GM23248 (cell line): ENCODE data around the gene CCDC9. TPM values are rescaled to one million over a fixed set of nuclear protein-coding genes. Genes with fewer than 3 reads are reported as not detected.

Experiments used
- DNase-seq: peaks from one replicate; pipeline ENCODE4 v3.0.0-alpha.2; 2015
- H2AFZ ChIP-seq: fragments of 200-600 bp; sonication (generic); 2 replicates; pipeline ENCODE4 v1.6.1; 2016; ENCODE audit warnings: antibody characterized with exemption
- H3F3A ChIP-seq: fragments of 200-600 bp; sonication (generic); 2 replicates; pipeline ENCODE4 v1.6.1; 2016; ENCODE audit warnings: mild to moderate bottlenecking, antibody characterized with exemption, mixed run types; ENCODE audit not compliant: insufficient read depth
- H3K27ac ChIP-seq: fragments of 200-600 bp; sonication (generic); 2 replicates; pipeline ENCODE4 v1.5.1; 2016; ENCODE audit warnings: mild to moderate bottlenecking
- H3K27me3 ChIP-seq: fragments of 200-600 bp; sonication (generic); replicated peaks from 2 replicates; pipeline ENCODE4 v1.6.1; 2016; ENCODE audit warnings: mild to moderate bottlenecking; ENCODE audit not compliant: insufficient read depth
- H3K36me3 ChIP-seq: fragments of 200-600 bp; sonication (generic); 2 replicates; pipeline ENCODE4 v1.6.1; 2016; ENCODE audit warnings: low read depth, mild to moderate bottlenecking
- H3K4me1 ChIP-seq: fragments of 200-600 bp; sonication (generic); 2 replicates; pipeline ENCODE4 v1.6.1; 2016; ENCODE audit warnings: mild to moderate bottlenecking; ENCODE audit not compliant: insufficient read depth
- H3K4me2 ChIP-seq: fragments of 200-600 bp; sonication (generic); one replicate; pipeline ENCODE4 v1.6.1; 2016; ENCODE audit warnings: mild to moderate bottlenecking; ENCODE audit not compliant: unreplicated experiment
- H3K4me3 ChIP-seq: fragments of 200-600 bp; sonication (generic); 2 replicates; pipeline ENCODE4 v1.5.1; 2016; ENCODE audit warnings: mild to moderate bottlenecking
- H3K79me2 ChIP-seq: fragments of 200-600 bp; sonication (generic); 2 replicates; pipeline ENCODE4 v1.6.1; 2016; ENCODE audit warnings: mild to moderate bottlenecking; ENCODE audit not compliant: insufficient read depth
- H3K9ac ChIP-seq: fragments of 200-600 bp; sonication (generic); 2 replicates; pipeline ENCODE4 v1.6.1; 2016; ENCODE audit warnings: mild to moderate bottlenecking
- H3K9me2 ChIP-seq: fragments of 200-600 bp; sonication (generic); 2 replicates; pipeline ENCODE4 v1.6.1; 2016; ENCODE audit warnings: mixed run types, mild to moderate bottlenecking, moderate library complexity; ENCODE audit not compliant: insufficient read depth
- H3K9me3 ChIP-seq: fragments of 200-600 bp; sonication (generic); one replicate; pipeline ENCODE4 v1.6.1; 2017; ENCODE audit warnings: low read depth
- H4K20me1 ChIP-seq: fragments of 200-600 bp; sonication (generic); 2 replicates; pipeline ENCODE4 v1.6.0; 2016; ENCODE audit not compliant: insufficient read depth
- EZH2 ChIP-seq: fragments of 200-600 bp; sonication (generic); IDR thresholded peaks from 2 replicates; pipeline ENCODE4 v1.6.1; 2018; ENCODE audit warnings: antibody characterized with exemption, mild to moderate bottlenecking; ENCODE audit not compliant: insufficient read depth, poor library complexity, severe bottlenecking
- EZH2phosphoT487 ChIP-seq: fragments of 200-600 bp; sonication (generic); IDR thresholded peaks from 2 replicates; pipeline ENCODE4 v1.6.1; 2018; ENCODE audit warnings: antibody characterized with exemption, moderate library complexity, mild to moderate bottlenecking, low read depth; ENCODE audit not compliant: insufficient read depth
- WGBS, 2 experiments: methylation state at CpG; one replicate each; pipeline ENCODE4 v1.1.6; 2015 to 2017; ENCODE audit warnings: low lambda C conversion rate in 2 of 2, low coverage in 1 of 2; ENCODE audit errors: missing lambda C conversion rate in 2 of 2; 5-methylcytosine and 5-hydroxymethylcytosine counted together
- in situ Hi-C: fragments of 300-500 bp; cut with MboI; formaldehyde crosslinking; loops from 2 replicates; pipeline ENCODE4 v1.15.0; 2020
- polyA plus RNA-seq: library from polyadenylated mRNA; unstranded; fragments of >200 nt; fragmentation: Nextera tagmentation; extraction: Ambion mirVana; gene quantifications from 2 replicates; pipeline ENCODE4 v1.2.1, GENCODE V29; 2016
- total RNA-seq: library from RNA; depleted of rRNA; stranded (reverse); fragments of >200 nt; shearing (Covaris generic); gene quantifications from 2 replicates; pipeline ENCODE4 v1.2.3, GENCODE V29; 2014

The CCDC9 gene
- total and polyA plus RNA-seq, 2 experiments from 2014 or later = 4.1 to 11.1 TPM

GRCh38 chr19:47264629-47265028, 8.3 kb downstream of the CCDC9 start:
- Histone ChIP-seq H3K9ac (no peak overlapping the region), H3K27ac (no peak overlapping the region), H3K9me3 (no peaks in the 10 kb centered on the region), H3K4me1 (no peaks in the 10 kb centered on the region), H3F3A (0 out of 2 replicates have a peak, but pooled peaks cover 3% of the 10 kb centered on the region), H3K9me2 (no peaks in the 10 kb centered on the region), H3K27me3 (no peaks in the 10 kb centered on the region), H3K36me3 (peaks cover 4% of the 10 kb centered on the region; the same call in 1 of the 2 replicates), H3K4me2 (no peak overlapping the region), H3K4me3 (no peak overlapping the region), H2AFZ (no peak overlapping the region), H4K20me1 (no peaks in the 10 kb centered on the region), H3K79me2 (peaks cover 85% of the 10 kb centered on the region)
- TF ChIP-seq EZH2phosphoT487 (no peak), EZH2 (no peak)
- no peak for DNase-seq
- WGBS, 2 experiments = 94 to 95% methylated on average over 22 to 30 of the region's 30 CpGs
- in situ Hi-C loops = no loop called here

- Histone ChIP-seq H3K79me2 (peaks cover 67% of the 10 kb centered on the region), H3K9me3 (no peaks in the 10 kb centered on the region), H3K4me3 (no peak overlapping the region), H4K20me1 (no peaks in the 10 kb centered on the region), H3K27ac (no peak overlapping the region), H3K4me1 (no peaks in the 10 kb centered on the region), H3K36me3 (peaks cover 4% of the 10 kb centered on the region; the same call in 1 of the 2 replicates), H3K9me2 (no peaks in the 10 kb centered on the region), H3K4me2 (no peak overlapping the region), H3K27me3 (no peaks in the 10 kb centered on the region), H2AFZ (no peak overlapping the region), H3K9ac (no peak overlapping the region), H3F3A (0 out of 2 replicates have a peak, but pooled peaks cover 6% of the 10 kb centered on the region)
- DNase-seq = no peak
- in situ Hi-C loops = no loop called here
- TF ChIP-seq EZH2 (no peak), EZH2phosphoT487 (no peak)
- WGBS, 2 experiments = 87 to 90% methylated on average over 10 to 21 of the region's 21 CpGs
Observed at GRCh38 chr19:47266401-47266941, 10.1 kb downstream of the CCDC9 start.

- peaks cover 11% of the 10 kb centered on the region for H3F3A ChIP-seq
- TF ChIP-seq EZH2phosphoT487 (no peak), EZH2 (no peak)
- H3K4me2 ChIP-seq = no peak overlapping the region
- H4K20me1 ChIP-seq = no peaks in the 10 kb centered on the region
- H3K27me3 ChIP-seq = no peaks in the 10 kb centered on the region
- 65 to 69% methylated on average over 13 to 14 of the region's 14 CpGs for WGBS, 2 experiments
- H3K27ac ChIP-seq = no peak overlapping the region
- peaks cover 4% of the 10 kb centered on the region; the same call in 1 of the 2 replicates for H3K36me3 ChIP-seq
- H3K79me2 ChIP-seq = peaks cover 59% of the 10 kb centered on the region
- in situ Hi-C loops = no loop called here
- H3K9ac ChIP-seq = no peak overlapping the region
- DNase-seq = no peak
- no peak overlapping the region for H2AFZ ChIP-seq
- no peak overlapping the region for H3K4me3 ChIP-seq
- H3K9me3 ChIP-seq = no peaks in the 10 kb centered on the region
- no peaks in the 10 kb centered on the region for H3K9me2 ChIP-seq
- H3K4me1 ChIP-seq = peaks cover 4% of the 10 kb centered on the region
Observed at GRCh38 chr19:47267350-47267759, 11.0 kb downstream of the CCDC9 start.

GRCh38 chr19:47268028-47268427, 11.7 kb downstream of the CCDC9 start:
- no peak overlapping the region for H3K27ac ChIP-seq
- no peak overlapping the region for H3K4me2 ChIP-seq
- TF ChIP-seq EZH2phosphoT487 (no peak), EZH2 (no peak)
- H3K9me2 ChIP-seq = no peaks in the 10 kb centered on the region
- H2AFZ ChIP-seq = no peak overlapping the region
- peaks cover 11% of the 10 kb centered on the region for H3K4me1 ChIP-seq
- no peak for DNase-seq
- H3F3A ChIP-seq = peaks cover 17% of the 10 kb centered on the region
- no peaks in the 10 kb centered on the region for H3K9me3 ChIP-seq
- no peak overlapping the region for H3K4me3 ChIP-seq
- no peaks in the 10 kb centered on the region for H3K27me3 ChIP-seq
- in situ Hi-C loops = no loop called here
- peaks cover 52% of the 10 kb centered on the region for H3K79me2 ChIP-seq
- H4K20me1 ChIP-seq = no peaks in the 10 kb centered on the region
- no peak overlapping the region for H3K9ac ChIP-seq
- peaks cover 4% of the 10 kb centered on the region; the same call in 1 of the 2 replicates for H3K36me3 ChIP-seq
- WGBS, 2 experiments = 71 to 73% methylated on average over 6 of the region's 6 CpGs
